ENCODE results near the gene PVRIG. TPM values are rescaled to one million over a fixed set of nuclear protein-coding genes. Genes with fewer than 3 reads are reported as not detected.
"Not testable (repeated sequence)": the region's sequence is repeated elsewhere in the genome, so short reads cannot be mapped to it uniquely, and the experiment has no call there.

PVRIG gene
- total and polyA plus RNA-seq, 9 donors: 0.12 to 1.7 (median 0.28) TPM; not detected in 2

DNA sequence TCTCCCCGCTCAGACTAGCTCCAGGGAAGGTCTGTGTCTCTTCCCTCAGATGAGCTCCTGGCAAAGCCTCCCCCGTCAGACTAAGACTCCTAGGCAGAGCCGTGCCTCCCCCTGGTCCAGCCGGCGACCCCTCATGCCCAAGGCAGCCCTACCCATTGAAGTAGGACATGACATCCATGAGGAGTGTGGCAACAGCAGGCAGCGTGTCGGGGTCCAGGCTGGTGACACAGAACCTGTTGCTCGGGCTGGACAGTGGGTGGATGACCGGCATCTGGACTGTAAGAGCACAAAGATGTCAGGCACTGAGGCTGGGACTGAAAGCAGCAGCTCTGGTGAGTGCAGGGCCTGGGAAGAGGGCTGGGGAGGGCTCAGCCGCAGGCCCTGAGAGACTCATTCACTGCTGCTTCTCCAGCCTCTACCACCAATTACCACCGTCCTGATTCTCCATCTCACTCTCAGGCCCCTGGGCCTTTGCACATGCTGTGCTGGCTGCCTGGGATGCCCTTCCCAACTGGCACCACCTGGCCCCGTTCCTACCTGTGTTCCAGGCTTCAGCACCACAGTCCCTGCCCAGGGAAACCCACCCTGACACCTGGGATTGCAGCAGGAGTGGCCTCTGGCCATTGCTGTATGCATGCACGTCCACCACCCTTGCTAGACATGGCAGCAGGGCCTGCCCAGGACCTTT is 2.8 kb downstream of the PVRIG start:
- no peak for DNase-seq
- H3K4me1 ChIP-seq (ENCODE audit: insufficient read depth): no peaks in the 10 kb centered on the region
- 92 to 93% (median 93%) methylated on average over 13 of the region's 13 CpGs for whole genome bisulfite sequencing, 3 donors
- intact Hi-C loops (cut with DNase I): loop anchor here in 1 of 4 donors (5.0 kb wide), 1 partner anchor 90 kb away; no protein-coding TSS in a partner anchor
- TF ChIP-seq POLR2A (IDR thresholded peaks at IDR 0.05): no peak
- no peaks in the 10 kb centered on the region for H3K36me3 ChIP-seq
- H3K9me3 ChIP-seq: no peaks in the 10 kb centered on the region
- no peaks in the 10 kb centered on the region for H3K27me3 ChIP-seq
- no peak overlapping the region for H3K4me3 ChIP-seq
- no peak overlapping the region for H3K27ac ChIP-seq

DNA sequence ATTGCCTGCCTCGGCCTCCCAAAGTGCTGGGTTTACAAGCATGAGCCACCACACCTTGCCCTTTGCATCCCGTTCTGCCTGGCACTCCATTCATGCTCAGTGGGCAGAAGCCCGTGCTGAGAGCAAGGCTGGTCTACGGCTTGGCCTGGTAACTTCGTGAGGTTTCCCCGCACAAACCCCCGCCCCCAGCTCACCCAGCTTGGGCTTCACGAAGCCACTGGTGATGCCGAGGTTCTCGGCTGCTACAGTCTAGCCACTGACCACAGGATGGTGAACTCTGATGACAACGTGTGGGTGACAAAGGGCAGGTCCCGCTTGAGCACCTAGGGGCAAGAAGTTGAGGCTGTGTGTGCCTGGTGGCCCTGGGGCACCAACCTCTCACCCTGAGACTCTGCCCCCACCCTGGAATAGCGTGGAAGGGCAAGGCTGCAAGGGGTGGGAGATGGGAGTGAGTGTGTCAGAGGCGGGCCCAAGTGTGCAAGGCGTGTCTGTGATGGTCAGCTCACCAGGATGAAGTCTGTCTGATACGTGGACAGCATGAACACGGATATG is 3.7 kb downstream of the PVRIG start:
- WGBS, 3 donors: 91 to 94% (median 94%) methylated on average over 17 of the region's 17 CpGs
- H3K9me3 ChIP-seq; H3K27ac ChIP-seq; H3K27me3 ChIP-seq; H3K4me3 ChIP-seq; H3K4me1 ChIP-seq (ENCODE audit: insufficient read depth); H3K36me3 ChIP-seq; DNase-seq: not testable (repeated sequence)
- intact Hi-C loops (cut with DNase I): loop anchor here in 1 of 4 donors (5.0 kb wide), 1 partner anchor 91 kb away; no protein-coding TSS in a partner anchor

- intact Hi-C loops (cut with DNase I): loop anchor here in 1 of 4 donors (5.0 kb wide), 1 partner anchor 93 kb away; no protein-coding TSS in a partner anchor
- not testable (repeated sequence) for H3K36me3 ChIP-seq; DNase-seq; H3K27me3 ChIP-seq; H3K4me1 ChIP-seq (ENCODE audit: insufficient read depth); H3K4me3 ChIP-seq; H3K27ac ChIP-seq; H3K9me3 ChIP-seq
- WGBS, 3 donors: 88 to 92% (median 89%) methylated on average over 6 of the region's 6 CpGs
Observed at GRCh38 chr7:100224891-100225290, 5.1 kb downstream of the PVRIG start.

DNA sequence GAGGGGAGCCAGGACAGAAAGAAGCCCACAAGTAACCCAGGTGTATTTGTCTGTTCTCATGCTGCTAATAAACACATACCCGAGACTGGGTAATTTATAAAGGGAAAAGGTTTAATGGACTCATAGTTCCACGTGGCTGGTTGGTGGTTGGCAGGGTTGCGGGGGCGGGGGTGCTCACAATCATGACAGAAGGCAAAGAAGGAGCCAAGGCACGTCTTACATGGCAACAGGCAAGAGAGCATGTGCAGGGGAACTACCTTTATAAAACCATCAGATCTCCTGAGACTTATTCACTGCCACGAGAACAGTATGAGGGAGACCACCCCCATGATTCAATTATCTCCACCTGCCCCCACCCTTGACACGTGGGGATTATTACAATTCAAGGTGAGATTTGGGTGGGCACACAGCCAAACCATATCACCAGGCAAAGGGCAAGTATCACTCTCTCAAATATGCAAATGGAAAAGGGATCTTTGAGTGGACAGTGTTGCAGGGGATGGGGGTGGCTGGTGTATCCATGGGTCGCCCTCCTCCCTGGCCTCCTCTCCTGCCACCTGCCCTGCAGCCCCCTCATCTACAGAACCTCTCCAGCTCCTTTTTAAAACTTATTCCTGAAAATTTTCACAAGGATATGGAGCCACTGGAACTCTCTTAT is 15.0 kb downstream of the PVRIG start:
- H3K27me3 ChIP-seq; H3K4me1 ChIP-seq (ENCODE audit: insufficient read depth); DNase-seq; H3K36me3 ChIP-seq; H3K9me3 ChIP-seq; H3K27ac ChIP-seq; H3K4me3 ChIP-seq; intact Hi-C loops (cut with DNase I): not testable (repeated sequence)
- WGBS, 3 donors: 83 to 86% (median 86%) methylated on average over 8 of the region's 8 CpGs

GRCh38 chr7:100239975-100240374 is 20.2 kb downstream of the PVRIG start:
- H3K27me3 ChIP-seq; DNase-seq; H3K27ac ChIP-seq; H3K4me3 ChIP-seq; H3K36me3 ChIP-seq; H3K9me3 ChIP-seq; intact Hi-C loops (cut with DNase I); H3K4me1 ChIP-seq (ENCODE audit: insufficient read depth): not testable (repeated sequence)
- WGBS, 3 donors: 92 to 98% (median 97%) methylated on average over 7 of the region's 7 CpGs

GRCh38 chr7:100243385-100243784 is 23.6 kb downstream of the PVRIG start:
- H3K27ac ChIP-seq; H3K4me1 ChIP-seq (ENCODE audit: insufficient read depth); intact Hi-C loops (cut with DNase I); H3K36me3 ChIP-seq; DNase-seq; H3K4me3 ChIP-seq; H3K27me3 ChIP-seq; H3K9me3 ChIP-seq: not testable (repeated sequence)
- 86 to 89% (median 87%) methylated on average over 12 of the region's 12 CpGs for WGBS, 3 donors

GRCh38 chr7:100244988-100245605 is 25.3 kb downstream of the PVRIG start:
- 60 to 74% (median 63%) methylated on average over 9 of the region's 9 CpGs for WGBS, 3 donors

DNA sequence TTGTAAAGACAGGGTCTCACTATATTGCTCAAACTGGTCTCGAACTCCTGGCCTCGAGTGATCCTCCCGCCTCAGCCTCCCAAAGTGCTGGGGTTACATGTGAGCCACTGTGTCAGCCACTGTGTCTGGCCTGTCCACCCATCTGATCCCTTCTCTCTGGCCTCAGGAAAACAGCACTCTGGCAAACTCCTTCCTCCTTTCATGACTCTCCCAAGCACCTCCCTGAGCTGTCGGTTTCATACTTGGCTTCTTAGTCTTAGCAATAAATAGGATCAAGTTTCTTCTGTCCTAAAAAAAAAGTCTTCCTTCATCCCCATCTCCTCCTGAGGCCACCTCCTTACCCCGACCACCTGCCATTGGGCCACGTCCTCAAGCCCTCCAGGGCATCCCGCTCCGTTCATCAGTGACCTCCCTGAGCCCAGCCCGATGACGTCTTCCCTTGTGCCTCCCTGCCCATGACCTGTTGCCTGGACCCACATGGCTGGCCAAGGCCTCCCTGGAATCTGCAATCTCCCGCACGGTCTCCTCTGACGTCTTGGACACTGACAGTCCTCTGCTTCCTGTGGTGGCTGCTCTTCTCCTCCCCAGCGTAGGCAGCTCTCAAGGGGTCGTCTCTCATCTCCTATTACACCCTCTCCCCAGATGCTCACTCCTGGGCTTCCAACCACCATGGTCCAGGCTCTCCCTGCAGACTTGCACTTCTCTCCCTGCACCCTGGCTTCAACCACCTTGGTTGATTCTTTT is 26.5 kb downstream of the PVRIG start:
- H3K4me3 ChIP-seq; H3K27ac ChIP-seq; H3K4me1 ChIP-seq (ENCODE audit: insufficient read depth); H3K9me3 ChIP-seq; intact Hi-C loops (cut with DNase I); H3K27me3 ChIP-seq; DNase-seq; H3K36me3 ChIP-seq: not testable (repeated sequence)
- WGBS, 3 donors: 82 to 88% (median 86%) methylated on average over 15 of the region's 15 CpGs

More at GRCh38 chr7:100244988-100245605, 25.3 kb downstream of the PVRIG start:
- DNase-seq; H3K9me3 ChIP-seq; intact Hi-C loops (cut with DNase I); H3K27ac ChIP-seq; H3K27me3 ChIP-seq; H3K4me1 ChIP-seq (ENCODE audit: insufficient read depth); H3K4me3 ChIP-seq; H3K36me3 ChIP-seq: not testable (repeated sequence)

DNA sequence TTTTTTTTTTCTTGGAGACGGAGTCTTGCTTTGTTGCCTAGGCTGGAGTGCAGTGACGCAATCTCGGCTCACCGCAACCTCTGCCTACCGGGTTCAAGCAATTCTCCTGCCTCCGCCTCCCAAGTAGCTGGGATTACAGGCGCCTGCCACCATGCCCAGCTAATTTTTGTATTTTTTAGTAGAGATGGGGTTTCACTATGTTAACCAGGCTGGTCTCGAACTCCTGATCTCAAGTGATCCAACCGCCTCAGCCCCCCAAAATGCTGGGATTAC is 27.1 kb downstream of the PVRIG start:
- H3K27ac ChIP-seq; DNase-seq; H3K27me3 ChIP-seq; H3K36me3 ChIP-seq; H3K9me3 ChIP-seq; intact Hi-C loops (cut with DNase I); H3K4me1 ChIP-seq (ENCODE audit: insufficient read depth); H3K4me3 ChIP-seq: not testable (repeated sequence)
- WGBS, 3 donors: 92 to 95% (median 93%) methylated on average over 9 of the region's 9 CpGs
